NCI-H2171 treated with DMSO at 0.1 percent for 48 hours (cell line): ENCODE results near the gene THYN1.
"Not testable (repeated sequence)": the region's sequence is repeated elsewhere in the genome, so short reads cannot be mapped to it uniquely, and the experiment has no call there.

Experiments used
- DNase-seq: peaks from one replicate; lab custom pipeline; 2025; lab: John Stamatoyannopoulos, UW

Gene THYN1

DNA sequence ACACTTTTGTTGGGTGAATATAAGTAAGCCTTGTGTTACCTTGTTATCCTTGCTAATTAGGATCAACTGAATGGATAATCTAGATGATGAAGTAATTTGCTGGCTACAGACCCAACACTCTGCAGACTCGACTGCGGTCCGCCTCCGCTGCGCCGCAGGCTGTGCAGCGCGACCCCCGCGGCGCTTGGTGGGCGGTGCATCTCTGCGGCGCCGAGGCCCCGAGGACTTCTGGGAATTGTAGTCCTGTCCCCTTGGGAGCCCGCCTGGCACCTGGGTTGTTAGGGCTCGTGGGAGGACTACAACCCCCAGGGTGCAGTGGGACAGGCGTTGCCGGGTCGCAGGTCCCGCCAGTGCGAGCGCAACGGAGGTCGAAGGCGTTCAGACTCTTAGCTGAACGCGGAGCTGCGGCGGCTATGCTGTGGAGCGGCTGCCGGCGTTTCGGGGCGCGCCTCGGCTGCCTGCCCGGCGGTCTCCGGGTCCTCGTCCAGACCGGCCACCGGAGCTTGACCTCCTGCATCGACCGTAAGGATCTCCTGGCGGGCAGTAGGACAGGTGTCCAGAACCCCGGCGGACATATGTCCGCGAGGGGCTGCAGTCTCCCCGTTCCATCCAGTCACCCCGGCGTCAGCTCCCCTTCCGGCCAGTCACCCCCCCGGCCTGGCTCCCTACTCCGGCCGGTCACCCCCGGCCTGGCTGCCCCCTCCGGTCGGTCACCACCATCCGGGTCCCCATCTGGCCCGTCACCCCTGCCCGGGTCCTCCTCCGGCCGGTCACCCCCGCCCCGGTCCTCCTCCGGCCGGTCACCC is at the start of gene THYN1, which contains the start of gene ACAD8:
TSS of gene THYN1 (minus strand) at position 165 of the 806 bp plus-strand sequence. CDS start 470 bp downstream, outside the sequence.
TSS of gene ACAD8 (plus strand) at position 381 of the 806 bp plus-strand sequence. CDS start at position 414, 33 bp downstream.
- DNase-seq: peak; percentile 87

DNA sequence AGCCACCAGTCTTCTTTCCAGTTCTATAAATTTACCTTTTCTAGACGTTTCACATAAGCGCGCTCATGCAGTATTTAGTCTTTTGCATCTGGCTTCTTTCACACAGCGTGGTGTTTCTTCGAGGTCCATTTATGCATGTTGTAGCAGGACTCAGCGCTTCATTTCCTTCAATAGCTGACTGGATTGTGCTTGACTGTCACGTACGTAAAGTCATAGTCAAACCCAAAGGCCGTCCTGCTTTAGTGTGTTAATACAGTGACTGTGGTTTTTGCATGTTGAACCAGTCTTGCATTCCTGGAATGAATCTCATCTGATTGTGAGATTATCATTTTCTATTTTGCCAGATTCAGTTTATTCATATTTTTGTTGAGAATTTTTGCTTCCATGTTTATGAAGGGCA is 41.5 kb upstream of the THYN1 start:
- DNase-seq: no peak

DNA sequence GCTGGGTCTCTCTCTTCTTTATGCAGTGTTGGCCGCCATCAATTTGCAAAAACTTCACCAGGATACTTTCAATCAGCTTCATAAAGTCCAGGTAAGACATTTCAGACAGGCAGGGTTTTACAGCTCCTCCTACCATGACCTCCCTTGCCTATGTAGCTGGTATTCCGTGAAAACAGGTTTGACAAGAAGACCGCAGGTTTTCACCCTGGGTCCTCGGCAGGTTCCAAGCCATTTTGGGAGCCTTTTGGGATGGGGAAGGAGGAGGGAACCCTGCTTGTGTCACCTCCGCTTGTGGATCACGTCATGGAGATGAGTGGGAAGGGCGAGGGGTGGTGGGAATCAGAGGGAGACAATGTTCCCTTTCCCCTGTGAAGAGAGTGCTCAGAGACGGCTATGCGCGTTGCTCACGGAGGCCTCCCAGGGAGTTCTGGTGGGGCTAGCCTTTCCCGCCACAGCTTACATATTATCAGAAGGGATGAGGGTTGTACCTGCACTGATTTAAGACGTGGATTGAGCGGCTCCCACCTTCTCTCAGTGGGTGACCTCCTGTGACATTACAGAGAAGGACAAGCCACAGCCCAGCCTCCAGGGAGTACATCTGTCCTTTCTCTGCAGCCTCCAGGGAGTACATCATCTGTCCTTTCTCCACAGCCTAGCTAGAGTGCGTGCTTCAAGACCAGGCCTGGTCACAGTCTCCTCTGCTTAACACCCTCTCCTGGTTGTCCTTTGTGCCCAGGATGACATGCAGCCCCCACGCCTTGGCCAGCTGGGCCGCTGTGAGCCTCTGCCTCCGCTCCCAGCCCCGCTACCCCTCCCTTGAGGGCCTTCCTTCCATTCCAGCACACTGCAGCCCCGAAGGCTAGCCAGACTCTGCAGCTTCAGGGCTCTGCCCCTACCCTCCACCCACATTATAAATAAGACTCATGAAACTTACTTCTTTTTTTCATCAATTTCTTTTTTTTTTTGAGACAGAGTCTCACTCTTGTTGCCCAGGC is 40.3 kb upstream of the THYN1 start:
- no peak for DNase-seq

DNA sequence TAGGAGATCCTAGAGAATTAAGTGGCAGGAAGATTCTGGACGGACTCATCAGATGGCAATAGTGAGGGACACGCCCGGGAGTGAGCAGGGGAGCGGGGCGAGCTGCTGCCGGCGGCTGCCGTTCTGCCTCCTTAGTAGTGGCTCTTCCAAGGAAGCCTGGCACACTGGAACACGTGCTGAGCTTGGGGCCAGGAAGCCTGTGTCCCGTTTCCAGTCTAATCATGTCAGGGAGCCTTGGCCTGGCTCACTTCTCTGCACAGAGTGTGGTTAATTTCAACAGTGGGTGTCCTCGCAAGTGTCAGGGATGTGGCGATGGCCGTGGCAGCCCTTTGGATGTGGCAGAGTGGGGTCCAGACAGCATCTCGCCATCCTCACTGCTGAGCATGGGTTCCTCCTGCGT is 39.5 kb upstream of the THYN1 start:
- DNase-seq: no peak

- no peak for DNase-seq
Measured at GRCh38 chr11:134291196-134291595, 38.0 kb upstream of the THYN1 start.

DNA sequence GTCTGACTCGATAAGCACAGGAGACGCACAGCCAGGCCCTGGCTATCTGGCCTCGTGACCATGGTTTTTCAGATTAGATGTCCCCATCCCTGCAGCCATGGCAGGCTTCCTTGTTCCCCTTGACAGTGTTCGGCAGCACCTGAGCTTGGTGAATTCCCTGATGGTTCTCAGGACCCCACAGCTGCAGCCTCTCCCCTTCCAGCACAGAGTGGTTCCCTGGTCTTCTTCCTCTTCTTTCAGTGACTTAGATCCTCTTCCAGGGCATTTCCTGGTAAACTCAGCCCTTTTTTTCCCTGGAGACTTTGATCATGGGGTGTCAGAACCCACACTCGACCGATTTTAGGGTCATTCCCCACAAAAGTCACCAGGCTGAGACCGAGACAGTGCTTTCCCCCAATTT is 37.5 kb upstream of the THYN1 start:
- no peak for DNase-seq

- no peak for DNase-seq
Measured at GRCh38 chr11:134289789-134290188, 36.6 kb upstream of the THYN1 start.

DNA sequence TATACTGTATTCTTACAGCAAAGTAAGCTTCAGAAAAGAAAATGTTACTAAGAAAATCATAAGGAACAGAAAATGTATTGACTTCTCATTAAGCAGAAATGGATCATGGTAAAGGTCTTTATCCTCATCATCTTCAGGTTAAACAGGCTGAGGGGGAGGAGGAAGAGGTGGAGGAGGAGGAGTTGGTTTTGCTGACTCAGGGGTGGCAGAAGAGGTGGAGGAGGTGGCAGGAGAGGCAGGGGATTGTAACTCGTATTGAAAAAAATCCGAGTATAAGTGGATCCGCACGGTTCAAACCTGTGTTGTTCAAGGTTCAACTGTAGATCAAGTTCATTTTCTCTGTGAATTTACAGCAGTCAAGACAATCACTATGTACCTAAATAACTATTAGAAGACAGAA is 36.0 kb upstream of the THYN1 start:
- no peak for DNase-seq

GRCh38 chr11:134288486-134288885 is 35.3 kb upstream of the THYN1 start:
- DNase-seq: no peak

- DNase-seq: no peak
Measured at GRCh38 chr11:134287561-134287960, 34.4 kb upstream of the THYN1 start.

DNA sequence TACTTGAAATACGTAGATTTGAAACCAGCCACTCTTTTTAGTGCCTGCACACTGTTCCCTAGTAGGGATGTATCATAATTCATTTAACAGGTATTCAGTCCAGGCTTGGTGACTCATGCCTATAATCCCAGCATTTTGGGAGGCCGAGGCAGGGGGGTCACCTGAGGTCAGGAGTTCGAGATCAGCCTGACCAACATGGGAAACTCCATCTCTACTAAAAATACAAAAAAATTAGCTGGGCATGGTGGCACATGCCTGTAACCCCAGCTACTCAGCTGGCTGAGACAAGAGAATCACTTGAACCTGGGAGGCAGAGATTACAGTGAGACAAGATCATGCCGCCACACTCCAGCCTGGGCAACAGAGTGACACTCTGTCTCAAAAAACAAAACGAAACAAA is 31.2 kb upstream of the THYN1 start:
- DNase-seq: not testable (repeated sequence)

DNA sequence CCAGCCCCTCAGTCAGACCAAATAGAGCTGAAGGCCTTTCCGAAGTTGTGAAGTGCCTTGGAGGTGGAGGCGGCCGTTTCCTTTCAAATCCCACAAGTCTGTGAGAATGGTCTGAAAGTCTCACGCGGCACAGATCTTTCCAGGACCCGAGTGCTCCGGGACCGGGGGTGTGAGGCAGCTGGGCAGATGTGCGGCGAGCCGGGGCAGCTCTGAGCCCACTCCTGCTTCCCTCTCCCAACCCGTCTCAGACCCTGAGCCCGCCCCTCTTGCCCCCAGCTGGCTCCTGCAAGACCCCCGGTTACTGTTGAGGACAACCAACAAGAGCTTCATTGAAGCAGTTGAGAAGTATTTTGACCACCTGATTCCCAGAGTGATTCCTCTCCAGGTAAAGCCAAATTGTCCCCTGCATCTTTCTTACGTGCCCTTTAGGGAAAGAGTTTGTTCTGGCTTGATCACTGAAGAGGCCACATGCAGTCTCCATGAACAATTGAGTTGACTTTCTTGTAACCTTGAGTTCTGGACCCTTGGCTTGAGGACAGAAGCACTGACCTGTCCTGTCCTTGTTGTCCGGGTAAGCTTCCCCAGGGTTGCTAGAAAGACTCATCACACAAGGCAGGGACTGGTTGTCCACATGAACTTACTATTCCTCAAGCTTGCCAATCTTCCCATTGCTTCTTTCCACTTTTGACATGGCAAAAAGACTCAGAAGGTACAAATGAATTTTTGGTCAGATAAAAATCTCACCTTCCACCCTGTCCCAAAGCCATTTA is 30.5 kb upstream of the THYN1 start:
- no peak for DNase-seq

GRCh38 chr11:134282121-134283045 is 29.2 kb upstream of the THYN1 start:
- no peak for DNase-seq

GRCh38 chr11:134281635-134282034 is 28.5 kb upstream of the THYN1 start:
- DNase-seq: not testable (repeated sequence)

DNA sequence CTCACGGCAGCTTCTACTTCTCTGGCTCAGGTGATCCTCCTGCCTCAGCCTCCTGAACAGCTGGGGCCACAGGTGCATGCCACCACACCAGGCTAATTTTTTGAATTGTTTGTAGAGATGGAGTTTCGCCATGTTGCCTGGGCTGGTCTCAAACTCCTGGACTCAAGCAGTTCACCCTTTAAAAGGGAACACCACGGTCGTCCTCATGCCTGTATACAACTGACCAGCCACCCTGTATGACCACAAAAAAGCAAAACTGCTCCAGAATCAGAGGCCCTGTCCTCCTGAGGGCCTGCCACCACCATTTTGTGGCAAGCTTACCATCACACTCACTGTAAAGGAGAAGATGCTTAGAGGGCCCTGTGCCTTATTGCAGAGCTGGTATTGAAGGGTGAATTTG is 25.2 kb upstream of the THYN1 start:
- no peak for DNase-seq

DNA sequence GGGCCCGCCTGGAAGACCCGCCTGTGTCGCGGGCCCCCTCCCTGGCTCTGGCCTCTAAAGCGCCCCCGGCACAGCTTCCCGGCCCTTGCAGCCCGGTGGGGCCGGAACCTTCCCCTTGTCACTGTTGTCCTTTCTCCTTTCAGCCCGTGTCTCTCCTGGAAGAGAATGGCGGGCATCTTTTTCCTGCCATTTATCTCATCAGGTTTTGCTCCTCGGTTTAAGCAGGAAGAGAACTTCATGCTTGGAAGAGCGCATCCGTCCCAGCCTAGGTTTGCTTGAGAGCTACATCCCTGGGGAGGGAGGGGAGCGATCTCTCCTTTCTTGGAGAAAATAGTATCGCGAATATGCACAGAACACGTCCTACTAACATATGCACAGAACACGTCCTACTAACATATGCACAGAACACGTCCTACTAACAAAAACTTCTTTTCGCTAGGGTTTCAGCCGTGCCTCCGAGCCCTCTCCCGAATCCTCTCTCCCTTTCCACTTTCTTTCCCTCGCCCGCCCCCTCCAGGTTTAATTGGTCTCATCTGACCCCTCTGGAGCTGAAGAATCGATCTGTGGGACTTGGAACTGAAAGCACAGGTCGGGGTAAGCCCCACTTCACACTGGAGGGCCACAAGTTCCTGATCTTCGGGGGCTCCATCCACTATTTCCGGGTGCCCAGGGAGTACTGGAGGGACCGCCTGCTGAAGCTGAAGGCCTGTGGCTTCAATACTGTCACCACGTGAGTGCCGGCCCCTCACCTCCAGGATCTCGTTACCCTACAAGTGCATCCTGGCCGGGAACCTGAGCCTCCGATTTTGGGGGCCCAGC is 24.2 kb upstream of the THYN1 start:
- DNase-seq: no peak

- DNase-seq: no peak
Measured at GRCh38 chr11:134276396-134277182, 23.4 kb upstream of the THYN1 start.

DNA sequence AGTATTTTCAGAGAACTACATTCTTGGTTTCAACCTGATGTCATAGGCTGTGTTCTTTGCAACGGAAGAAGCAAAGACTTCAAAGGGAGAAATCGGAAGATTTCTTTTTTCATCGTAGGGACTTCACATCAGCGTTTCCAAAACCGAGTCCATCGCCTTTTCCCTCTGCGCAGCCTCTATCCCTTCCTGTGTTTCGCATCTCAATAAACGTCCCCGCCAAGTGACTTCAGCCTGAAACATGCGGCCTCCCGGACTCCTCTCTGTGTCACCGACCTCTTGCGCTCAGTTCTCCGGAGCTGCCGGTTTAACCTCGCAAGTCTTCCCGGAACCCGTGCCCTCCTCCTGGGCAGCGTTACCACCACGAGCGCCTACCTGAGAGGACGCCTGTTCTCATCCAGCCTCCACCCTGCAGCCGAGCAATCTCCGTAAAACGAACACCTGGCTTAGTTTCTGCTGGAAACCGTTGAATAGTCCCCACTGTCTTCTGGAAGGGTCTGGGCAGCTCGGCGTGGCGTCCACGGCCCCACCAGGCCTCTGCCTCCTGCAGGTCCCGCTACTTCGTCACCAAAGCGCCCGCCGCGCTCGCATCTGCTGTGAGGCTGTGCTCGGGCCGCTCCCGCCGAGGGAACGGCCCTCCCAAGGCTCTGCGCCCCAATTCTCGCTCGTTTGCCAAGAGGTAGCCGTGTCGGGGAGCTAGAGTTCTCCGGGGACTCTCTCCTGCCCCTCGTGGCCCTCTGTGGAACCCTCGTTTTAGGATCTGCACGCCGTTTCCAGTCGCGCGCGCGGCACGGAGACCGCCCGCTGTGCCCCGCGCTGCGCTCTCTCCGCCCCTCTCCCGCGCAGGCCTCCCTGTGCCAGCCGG is 22.6 kb upstream of the THYN1 start, which contains the start of gene GLB1L3:
TSS of gene GLB1L3 (plus strand) at position 846 of the 862 bp plus-strand sequence. CDS start 362 bp downstream, outside the sequence.
- DNase-seq: peak; percentile 69
